Posterior vena cava (tissue), 2 donors: ENCODE results near the gene RNF130. TPM values are rescaled to one million over a fixed set of nuclear protein-coding genes. Genes with fewer than 3 reads are reported as not detected.
A peak's percentile ranks its signal among the peaks of the same experiment; 100 is the strongest.

Experiments used
- DNase-seq: peaks from one replicate; pipeline ENCODE4 v3.0.0-alpha.2; 2020; ENCODE audit warnings: low spot score
- intact Hi-C, 2 donors: fragments of 100-400 bp; cut with DNase I; formaldehyde crosslinking; loops; one replicate each; pipeline versions ENCODE4 v1.14.1 to v1.14.2; 2022 to 2023
- total RNA-seq, 2 donors: library from RNA; stranded (reverse); fragmentation: NEBNext Ultra II Directional; extraction: Animal tissue kit (Norgen Biotek cat#: 25700); gene quantifications; one replicate each; pipeline ENCODE4 v1.2.1, GENCODE V29; 2021
- donor health status: DM: yes; HTN: yes; CAD: no.
- donor health status: DM: yes; HTN: yes; CAD: no.

The RNF130 gene
- total RNA-seq, 2 donors from 2014 or later = 66.6 to 80.3 TPM

DNA sequence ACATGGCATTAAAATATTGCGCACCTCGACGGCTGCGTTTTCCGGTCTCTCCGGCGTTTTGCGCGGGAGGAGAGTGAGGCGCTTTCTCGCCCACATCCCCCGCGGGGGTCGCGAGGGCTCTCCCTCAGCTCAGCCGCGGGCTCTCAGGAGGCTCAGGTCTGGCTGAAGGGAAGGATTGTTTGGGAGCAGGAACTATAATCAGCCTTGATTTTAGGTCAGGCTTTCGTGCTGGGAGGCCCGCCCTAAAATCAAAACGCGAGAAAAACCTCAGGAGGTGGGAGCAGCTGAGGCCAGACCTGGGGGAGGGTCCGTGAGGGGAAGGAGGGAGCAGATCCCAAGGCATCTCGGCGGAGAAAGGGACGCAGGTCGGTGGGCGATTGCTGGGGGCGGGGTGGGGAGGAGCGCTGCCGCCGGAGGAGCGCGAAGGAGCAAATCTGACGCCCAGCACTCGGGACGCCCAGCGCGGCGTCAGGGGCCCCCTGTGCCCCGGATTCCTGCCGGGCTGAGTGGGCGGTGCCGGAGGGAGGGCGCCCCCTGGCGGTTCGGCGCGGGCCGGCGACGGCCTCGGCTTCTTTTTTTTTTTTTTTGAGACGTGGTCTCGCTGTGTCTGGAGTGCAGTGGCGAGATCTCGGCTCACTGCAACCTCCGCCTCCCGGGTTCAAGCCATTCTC, 18.7 kb upstream of the RNF130 start:
- DNase-seq = peak; percentile 93
- intact Hi-C loops = no loop called here

GRCh38 chr5:180089628-180090027, 18.1 kb upstream of the RNF130 start:
- intact Hi-C loops = loop anchor here in 1 of 2 donors (10.0 kb wide), 1 partner anchor 1195 kb away; the partner anchor contains the start of gene ZFP2
- peak; percentile 75 for DNase-seq

DNA sequence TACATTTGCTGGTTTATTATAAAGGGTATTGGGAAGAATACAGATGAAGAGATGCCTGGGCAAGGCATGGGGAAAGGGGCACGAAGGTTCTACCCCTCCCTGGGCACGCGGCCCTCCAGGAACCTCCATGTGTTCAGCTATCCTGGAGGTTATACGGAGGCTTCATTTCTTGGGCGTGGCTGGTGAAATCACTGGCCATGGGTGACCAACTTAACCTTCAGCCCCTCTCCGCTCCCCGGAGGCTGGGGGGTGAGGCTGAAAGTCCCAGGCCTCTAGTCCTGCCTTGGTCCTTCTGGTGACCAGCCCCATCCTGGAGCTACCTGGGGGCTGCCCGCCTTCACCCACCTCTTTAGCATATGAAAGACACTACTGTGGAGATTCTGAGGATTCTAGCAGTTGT, 17.0 kb upstream of the RNF130 start:
- DNase-seq = no peak
- intact Hi-C loops = loop anchor here in 1 of 2 donors (10.0 kb wide), 1 partner anchor 1194 kb away; the partner anchor contains the start of gene ZFP2

DNA sequence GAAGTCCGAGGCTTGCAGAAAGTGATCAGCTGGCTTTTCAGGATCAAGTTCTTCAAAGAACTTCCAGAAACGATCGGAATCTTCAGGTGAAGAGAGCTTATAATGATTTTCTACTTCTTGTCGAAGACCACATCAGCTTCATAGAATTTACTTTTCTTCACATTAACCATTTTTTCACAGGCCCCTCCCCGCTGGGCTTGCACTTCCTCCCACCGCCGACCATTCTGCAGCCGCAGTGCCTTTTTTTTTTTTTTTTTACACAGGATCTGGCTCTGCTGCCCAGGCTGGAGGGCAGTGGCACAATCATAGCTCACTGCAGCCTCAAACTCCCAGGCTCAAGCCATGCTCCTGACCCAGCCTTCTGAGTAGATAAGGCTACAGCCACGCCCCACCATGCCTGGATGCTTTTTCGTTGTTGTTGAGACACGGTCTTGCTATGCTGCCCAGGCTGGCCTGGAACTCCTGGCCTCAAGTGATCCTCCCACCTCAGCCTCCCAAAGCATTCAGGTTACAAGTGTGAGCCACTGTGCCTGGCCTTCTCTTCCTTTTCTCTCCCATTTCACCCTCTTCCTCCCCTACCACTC, 15.3 kb upstream of the RNF130 start:
- intact Hi-C loops = loop anchor here in 1 of 2 donors (10.0 kb wide), 1 partner anchor 1192 kb away; the partner anchor contains the start of gene ZFP2
- DNase-seq = no peak

- intact Hi-C loops = loop anchor here in 1 of 2 donors (10.0 kb wide), 1 partner anchor 1191 kb away; the partner anchor contains the start of gene ZFP2
- DNase-seq = no peak
Observed at GRCh38 chr5:180085837-180086236, 14.3 kb upstream of the RNF130 start.

DNA sequence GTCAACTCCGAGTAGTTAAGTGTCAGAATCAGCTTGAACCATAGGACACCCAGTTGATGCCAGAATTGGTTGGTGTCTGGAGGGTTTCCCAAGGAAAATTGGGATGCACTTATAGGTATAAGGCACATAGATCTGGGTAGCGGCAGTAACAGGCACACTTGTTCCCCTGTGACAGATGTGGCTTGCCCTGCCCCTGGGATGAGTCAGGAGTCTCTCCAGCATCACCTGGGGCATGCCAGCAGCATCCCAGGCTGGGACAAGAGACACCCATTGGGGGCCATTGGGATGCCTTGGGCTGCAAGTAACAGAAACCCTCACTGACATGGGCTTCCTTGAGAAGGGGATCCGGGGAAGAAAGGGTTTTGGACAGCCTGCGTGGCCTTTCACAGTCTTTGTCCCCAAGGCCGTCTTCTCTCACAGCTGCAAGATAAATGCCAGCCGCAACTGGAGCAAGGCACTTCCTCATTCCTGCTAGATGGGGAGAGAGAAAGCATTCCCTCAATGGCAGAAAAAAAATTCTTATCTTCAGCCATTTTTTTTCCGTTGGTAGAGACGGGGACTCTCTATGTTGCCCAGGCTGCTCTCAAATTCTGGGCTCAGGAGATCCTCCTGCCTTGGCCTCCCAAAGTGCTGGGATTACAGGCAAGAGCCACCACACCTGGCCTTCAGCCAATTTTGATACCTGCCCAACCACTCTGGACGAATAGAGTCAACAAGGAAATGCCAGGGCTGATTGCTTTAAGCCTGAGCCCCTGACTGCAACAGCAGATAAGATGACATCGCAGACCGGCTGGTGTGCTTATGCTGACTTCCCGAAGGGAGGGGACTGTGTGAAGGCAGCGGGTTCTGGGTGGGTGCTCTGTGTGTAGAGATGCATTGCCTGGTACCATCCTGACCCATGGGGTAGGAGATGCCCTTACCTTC, 13.3 kb upstream of the RNF130 start:
- no peak for DNase-seq
- intact Hi-C loops = loop anchor here in 1 of 2 donors (10.0 kb wide), 1 partner anchor 1190 kb away; the partner anchor contains the start of gene ZFP2

GRCh38 chr5:180083529-180084060, 12.0 kb upstream of the RNF130 start:
- intact Hi-C loops = loop anchor here in 1 of 2 donors (10.0 kb wide), 1 partner anchor 1189 kb away; the partner anchor contains the start of gene ZFP2

GRCh38 chr5:180082633-180083420, 11.3 kb upstream of the RNF130 start:
- DNase-seq = no peak
- intact Hi-C loops = loop anchor here in 1 of 2 donors (10.0 kb wide), 1 partner anchor 1188 kb away; the partner anchor contains the start of gene ZFP2

More at GRCh38 chr5:180083529-180084060, 12.0 kb upstream of the RNF130 start:
- no peak for DNase-seq

GRCh38 chr5:180081481-180081880, 9.9 kb upstream of the RNF130 start:
- intact Hi-C loops = loop anchor here in 1 of 2 donors (10.0 kb wide), 1 partner anchor 1187 kb away; the partner anchor contains the start of gene ZFP2
- DNase-seq = no peak

GRCh38 chr5:180080486-180081280, 9.1 kb upstream of the RNF130 start:
- intact Hi-C loops = loop anchor here in 1 of 2 donors (10.0 kb wide), 1 partner anchor 1186 kb away; the partner anchor contains the start of gene ZFP2
- no peak for DNase-seq

- no peak for DNase-seq
- intact Hi-C loops = loop anchor here in 1 of 2 donors (10.0 kb wide), 1 partner anchor 1185 kb away; the partner anchor contains the start of gene ZFP2
Observed at GRCh38 chr5:180079702-180080466, 8.3 kb upstream of the RNF130 start.

GRCh38 chr5:180078348-180078747, 6.8 kb upstream of the RNF130 start:
- intact Hi-C loops = no loop called here
- no peak for DNase-seq

- intact Hi-C loops = no loop called here
- no peak for DNase-seq
Observed at GRCh38 chr5:180077594-180078284, 6.2 kb upstream of the RNF130 start.

DNA sequence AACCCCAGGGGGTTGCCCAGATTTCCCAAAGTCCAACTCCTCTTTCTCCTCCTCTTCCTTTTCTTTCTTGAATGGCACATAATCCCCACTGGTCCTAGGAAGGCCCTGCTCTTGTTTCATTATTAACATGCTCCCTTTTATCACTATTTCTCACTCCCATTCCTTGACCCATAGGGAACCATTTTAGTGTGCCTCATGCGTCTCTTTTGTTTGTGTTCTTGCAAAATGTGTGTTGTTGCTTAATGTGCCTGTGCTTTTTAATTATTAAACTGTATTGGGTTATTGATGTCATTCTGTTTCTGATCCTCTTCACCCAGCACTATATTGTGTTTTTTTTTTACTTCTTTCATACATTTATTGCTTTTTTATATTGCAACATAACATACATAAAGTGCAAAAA, 4.1 kb upstream of the RNF130 start:
- no peak for DNase-seq
- intact Hi-C loops = no loop called here

GRCh38 chr5:180074462-180074861, 2.9 kb upstream of the RNF130 start:
- no peak for DNase-seq
- intact Hi-C loops = no loop called here

GRCh38 chr5:180072556-180072955, 997 bp upstream of the RNF130 start:
- no peak for DNase-seq
- intact Hi-C loops = no loop called here
